GM18511 (cell line): Measurements from ENCODE around the gene SRP68.

ENCODE experiments used
- ATAC-seq: cut with Tn5 transposase; IDR thresholded peaks from one replicate; pipeline ENCODE4 v1.9.1; 2021; ENCODE audit warnings: mild to moderate bottlenecking, moderate library complexity; ENCODE audit not compliant: unreplicated experiment

SRP68 gene

DNA sequence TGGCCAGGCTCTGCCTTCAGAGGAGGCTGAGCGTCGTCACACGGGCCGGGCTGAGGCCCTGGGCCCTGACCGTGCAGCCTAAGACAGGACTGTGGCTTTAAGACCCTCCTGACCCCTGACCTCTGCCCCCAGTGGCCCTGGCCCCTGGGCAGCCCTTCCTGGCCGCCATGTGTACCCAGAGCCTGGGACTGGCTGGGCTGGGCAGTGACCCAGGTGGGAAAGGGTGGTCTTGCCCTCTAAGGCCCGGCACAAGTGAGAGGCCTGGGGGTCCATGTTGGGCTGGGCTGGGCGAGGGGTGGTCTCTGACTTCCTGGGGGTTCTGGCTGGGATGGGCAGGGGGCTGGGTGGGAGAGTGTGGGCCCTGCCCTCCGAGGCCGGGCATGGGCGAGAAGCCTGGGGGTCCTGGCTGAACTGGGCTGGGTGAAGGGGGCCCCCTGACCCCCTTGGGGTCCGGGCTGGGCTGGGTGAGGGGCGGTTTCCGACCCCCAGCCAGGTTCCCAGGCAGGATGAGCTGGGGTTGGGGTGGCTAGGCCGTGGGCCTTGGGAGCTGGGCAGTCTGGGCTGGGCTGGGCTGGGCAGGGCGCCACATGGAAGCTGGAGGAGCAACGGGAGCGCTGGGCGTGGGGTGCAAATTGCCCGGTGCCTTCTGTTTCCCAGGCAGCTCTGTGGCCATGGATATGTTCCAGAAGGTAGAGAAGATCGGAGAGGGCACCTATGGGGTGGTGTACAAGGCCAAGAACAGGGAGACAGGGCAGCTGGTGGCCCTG lies 71.4 kb downstream of the SRP68 start, which contains the start of gene CDK3:
TSS of gene CDK3 (plus strand) at position 101 of the 767 bp plus-strand sequence. CDS start at position 672, 571 bp downstream.
- no peak for ATAC-seq

DNA sequence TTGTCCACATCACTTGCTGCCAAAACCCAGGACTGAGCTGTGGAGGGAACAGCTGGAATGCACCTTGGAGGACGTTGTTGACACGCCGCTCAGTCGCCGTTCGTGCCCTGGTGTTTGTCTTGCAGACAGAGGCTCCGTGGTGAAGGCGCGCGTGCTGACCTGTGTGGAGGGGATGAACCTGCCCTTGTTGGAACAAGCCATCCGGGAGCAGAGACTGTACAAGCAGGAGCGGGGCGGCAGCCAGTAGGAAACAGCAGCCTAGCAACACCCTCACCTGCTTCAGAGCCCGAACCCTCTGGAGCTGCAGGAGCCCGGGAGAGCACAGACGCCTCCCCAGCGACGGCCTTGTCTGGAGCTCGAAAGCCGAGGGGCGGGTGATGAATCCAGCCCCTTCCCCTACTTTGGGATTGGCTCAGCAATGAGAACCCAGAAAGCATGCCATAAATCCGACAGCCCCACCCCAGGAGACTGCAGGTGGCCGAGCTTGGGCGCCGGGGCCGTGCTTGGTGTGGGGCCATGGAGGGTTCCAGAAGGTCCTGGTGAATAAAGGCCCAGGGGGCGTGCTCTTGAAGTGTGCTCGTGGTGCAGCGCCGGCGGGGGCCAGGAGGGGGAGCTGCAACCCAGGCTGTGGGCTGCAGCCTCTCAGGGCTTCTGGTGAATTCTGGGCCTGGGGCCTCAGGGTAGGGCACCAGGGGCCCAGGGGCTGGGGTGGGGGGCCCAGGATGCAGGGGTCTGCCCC lies 72.1 kb downstream of the SRP68 start:
- no peak for ATAC-seq

DNA sequence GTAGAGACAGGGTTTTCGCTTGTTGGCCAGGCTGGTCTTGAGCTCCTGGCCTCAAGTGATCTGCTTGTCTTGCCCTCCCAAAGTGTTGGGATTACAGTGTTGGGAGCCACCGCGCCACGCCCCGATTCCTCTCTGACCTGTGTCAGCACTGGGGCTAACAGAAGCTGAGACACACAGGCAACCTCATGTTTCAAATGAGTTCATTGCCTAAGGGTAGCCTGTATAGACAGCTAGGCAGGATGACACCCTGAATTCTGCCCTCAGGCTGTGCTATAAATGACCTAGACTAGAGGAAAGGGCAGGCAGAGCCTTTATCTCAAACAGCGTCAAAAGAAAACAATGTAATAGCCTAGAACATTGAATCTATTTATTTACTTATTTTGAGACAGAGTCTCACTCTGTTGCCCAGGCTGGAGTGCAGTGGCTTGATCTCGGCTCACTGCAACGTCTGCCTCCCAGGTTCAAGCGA lies 74.0 kb downstream of the SRP68 start:
- no peak for ATAC-seq

DNA sequence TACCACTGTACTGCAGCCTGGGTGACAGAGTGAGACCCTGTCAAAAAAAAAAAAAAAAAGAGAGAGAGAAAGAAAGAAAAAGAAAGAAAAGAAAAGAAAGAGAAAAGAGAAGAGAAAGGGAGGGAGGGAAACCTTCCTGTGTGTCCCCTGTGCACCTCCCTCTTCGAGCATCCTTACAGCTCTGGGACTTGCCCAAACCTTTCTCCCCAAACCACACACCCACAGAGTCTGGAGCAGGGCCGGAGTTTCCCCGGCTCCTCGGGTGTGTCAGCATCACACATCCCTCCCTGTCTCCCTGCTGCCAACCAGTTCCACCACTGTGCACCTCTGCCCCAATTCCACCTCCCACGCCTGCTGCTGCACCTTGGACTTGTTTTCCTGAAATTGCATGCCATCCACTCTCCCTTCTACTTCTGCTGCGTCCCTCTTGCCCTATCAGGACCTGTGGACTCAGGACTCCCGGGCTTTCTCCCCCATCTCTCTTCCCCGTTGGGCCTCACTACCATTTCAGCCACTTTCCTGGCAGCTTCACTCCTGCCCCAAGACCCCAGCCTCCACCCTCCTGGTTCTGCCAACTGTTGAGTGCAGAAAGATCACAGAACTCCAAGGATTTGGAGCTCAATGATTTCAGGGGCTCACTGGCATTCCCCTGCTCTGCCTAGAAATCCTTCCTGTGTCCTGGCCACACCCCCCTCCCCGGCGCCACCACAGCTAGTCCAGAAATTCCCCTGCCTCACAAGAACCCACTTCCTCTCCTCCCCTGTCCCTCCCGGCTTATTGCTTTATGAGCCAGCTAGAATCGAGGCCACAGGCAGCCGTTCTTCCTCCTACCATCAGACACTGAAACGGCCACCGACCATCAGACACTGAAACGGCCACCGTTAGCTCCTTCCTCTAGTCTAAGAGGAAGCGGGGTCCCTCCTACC lies 75.4 kb downstream of the SRP68 start:
- no peak for ATAC-seq

DNA sequence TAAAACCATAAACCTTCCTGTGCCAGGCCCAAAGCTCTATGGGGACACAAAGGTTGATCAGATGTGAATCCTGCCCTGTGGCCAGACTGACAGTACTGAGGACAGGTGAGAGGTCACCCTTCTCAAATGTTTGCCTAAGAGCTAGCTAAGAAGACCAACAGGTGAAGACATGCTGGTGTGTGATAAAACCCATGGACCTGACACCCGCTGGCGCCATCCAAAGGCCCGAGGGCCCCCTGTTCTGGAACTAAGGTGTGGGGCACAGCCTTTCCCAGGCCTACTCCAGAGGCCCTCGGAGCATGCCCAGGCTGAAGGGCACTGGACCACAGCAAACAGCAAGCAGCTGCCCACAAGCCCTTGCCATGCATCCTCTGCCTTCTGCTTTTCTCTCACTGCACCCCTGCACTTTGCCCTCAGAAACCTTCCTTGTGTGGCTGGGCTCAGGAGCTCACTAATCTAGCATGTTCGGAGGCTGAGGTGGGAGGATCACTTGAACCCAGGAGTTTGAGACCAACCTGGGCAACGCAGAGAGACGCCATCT lies 76.9 kb downstream of the SRP68 start:
- ATAC-seq: no peak

DNA sequence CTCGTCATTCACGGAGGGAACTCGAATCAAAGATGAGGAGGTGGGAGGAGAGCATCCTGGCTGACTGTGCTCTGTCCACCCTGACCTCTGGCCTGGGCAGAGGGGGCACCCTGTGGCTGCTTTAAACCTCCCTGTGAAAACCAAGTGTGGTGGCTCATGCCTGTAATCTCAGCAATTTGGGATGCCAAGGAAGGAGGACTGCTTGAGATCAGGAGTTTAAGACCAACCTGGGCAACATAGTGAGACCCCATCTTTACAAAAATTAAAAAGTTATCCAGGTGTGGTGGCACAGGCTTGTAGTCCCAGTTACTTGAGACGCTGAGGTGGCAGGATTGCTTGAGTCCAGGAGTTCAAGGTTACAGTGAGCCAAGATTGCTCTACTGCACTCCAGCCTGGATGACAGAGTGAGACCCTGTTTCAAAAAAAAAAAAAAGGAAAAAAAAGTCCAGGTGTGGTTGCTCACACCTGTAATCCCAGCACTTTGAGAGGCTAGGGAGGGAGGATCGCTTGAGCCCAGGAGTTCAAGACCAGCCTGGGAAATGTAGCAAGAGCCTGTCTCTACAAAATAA lies 77.4 kb downstream of the SRP68 start:
- ATAC-seq: no peak

DNA sequence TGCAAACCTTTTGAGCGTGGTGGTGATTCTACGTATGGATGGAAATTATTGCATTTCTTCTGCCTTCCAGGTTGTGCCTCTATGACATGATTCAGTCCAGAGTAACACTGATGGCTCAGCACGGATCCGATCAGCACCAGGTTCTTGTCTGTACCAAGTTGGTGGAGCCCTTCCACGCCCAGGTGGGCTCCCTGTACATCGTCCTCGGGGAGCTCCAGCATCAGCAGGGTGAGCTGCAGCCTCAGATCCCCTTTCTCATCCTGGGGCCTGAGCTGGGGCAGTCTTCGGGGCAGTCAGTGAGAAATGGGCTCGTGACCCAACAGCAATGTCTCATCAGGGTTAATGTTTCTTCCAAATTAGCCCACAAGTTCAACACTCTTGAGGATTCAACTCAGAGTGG lies 80.9 kb downstream of the SRP68 start:
- ATAC-seq: no peak
